ENCODE results near the gene PARD3.

GRCh38 chr10:34622945-34623344 is 192.2 kb downstream of the PARD3 start:
- no peak for TF ChIP-seq CTCF (IDR thresholded peaks at IDR 0.05)
- TF ChIP-seq KAT7 (CRISPR knock-in tag; IDR thresholded peaks at IDR 0.05; ENCODE audit: borderline replicate concordance), result no peak
- TF ChIP-seq MAX (CRISPR knock-in tag; IDR thresholded peaks at IDR 0.05), result no peak
- TF ChIP-seq, protein P1, sequence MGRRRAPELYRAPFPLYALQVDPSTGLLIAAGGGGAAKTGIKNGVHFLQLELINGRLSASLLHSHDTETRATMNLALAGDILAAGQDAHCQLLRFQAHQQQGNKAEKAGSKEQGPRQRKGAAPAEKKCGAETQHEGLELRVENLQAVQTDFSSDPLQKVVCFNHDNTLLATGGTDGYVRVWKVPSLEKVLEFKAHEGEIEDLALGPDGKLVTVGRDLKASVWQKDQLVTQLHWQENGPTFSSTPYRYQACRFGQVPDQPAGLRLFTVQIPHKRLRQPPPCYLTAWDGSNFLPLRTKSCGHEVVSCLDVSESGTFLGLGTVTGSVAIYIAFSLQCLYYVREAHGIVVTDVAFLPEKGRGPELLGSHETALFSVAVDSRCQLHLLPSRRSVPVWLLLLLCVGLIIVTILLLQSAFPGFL (CRISPR knock-in tag; IDR thresholded peaks at IDR 0.05; ENCODE audit: borderline replicate concordance), result no peak
- no peak for TF ChIP-seq ATF6 (CRISPR knock-in tag; IDR thresholded peaks at IDR 0.05)
- no peak for TF ChIP-seq JUN (CRISPR knock-in tag; IDR thresholded peaks at IDR 0.05)
- no peak for TF ChIP-seq TCF7 (CRISPR knock-in tag; IDR thresholded peaks at IDR 0.05; ENCODE audit: low read depth)
- no peak for TF ChIP-seq SMAD4 (CRISPR knock-in tag; IDR thresholded peaks at IDR 0.05)
- TF ChIP-seq, protein P2, sequence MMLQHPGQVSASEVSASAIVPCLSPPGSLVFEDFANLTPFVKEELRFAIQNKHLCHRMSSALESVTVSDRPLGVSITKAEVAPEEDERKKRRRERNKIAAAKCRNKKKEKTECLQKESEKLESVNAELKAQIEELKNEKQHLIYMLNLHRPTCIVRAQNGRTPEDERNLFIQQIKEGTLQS (CRISPR knock-in tag; conservative IDR thresholded peaks at IDR 0.05), result no peak
- TF ChIP-seq NR2C2 (CRISPR knock-in tag; IDR thresholded peaks at IDR 0.05), result no peak
- no peak for TF ChIP-seq ATF2 (CRISPR knock-in tag; IDR thresholded peaks at IDR 0.05; ENCODE audit: borderline replicate concordance, low read depth)
